Activated naive CD8-positive, alpha-beta T cell treated with anti-CD3 and anti-CD28 coated beads, Interleukin-2, amount 10 ng/mL, durations not matched to agents 7 days and 5 days (primary cell): Measurements from ENCODE around the gene CDCA7L. TPM values are rescaled to one million over a fixed set of nuclear protein-coding genes. Genes with fewer than 3 reads are reported as not detected.

ENCODE experiments used
- ATAC-seq: fragments of 150-1000 bp; cut with Tn5 transposase; one replicate; pipeline ENCODE4 v1.10.0; 2021; ENCODE audit warnings: low read depth, moderate library complexity
- POLR2A ChIA-PET: fragments of 350-600 bp; sonication (Branson Sonifier 250); formaldehyde crosslinking; loops from one replicate; lab custom pipeline; 2021; ENCODE audit warnings: antibody characterized with exemption; lab: Charles Lee
- DNase-seq: peaks from one replicate; pipeline ENCODE4 v3.0.0; 2021
- H3K27ac Mint-ChIP-seq: one replicate; pipeline ENCODE4 v1.8.0; 2022; ENCODE audit warnings: mild to moderate bottlenecking, mixed read lengths
- H3K27me3 Mint-ChIP-seq: one replicate; pipeline ENCODE4 v1.8.0; 2022; ENCODE audit warnings: mild to moderate bottlenecking, moderate library complexity, mixed read lengths
- H3K36me3 Mint-ChIP-seq: one replicate; pipeline ENCODE4 v1.8.0; 2021; ENCODE audit warnings: mild to moderate bottlenecking, mixed read lengths
- H3K4me1 Mint-ChIP-seq: one replicate; pipeline ENCODE4 v1.8.0; 2021; ENCODE audit warnings: mixed read lengths
- H3K4me3 Mint-ChIP-seq: one replicate; pipeline ENCODE4 v1.8.0; 2022; ENCODE audit warnings: mild to moderate bottlenecking, moderate library complexity, mixed read lengths
- H3K9me3 Mint-ChIP-seq: one replicate; pipeline ENCODE4 v1.8.0; 2021; ENCODE audit warnings: mixed read lengths
- total RNA-seq, 2 experiments: library from RNA; stranded (reverse); gene quantifications; one replicate each; pipeline ENCODE4 v1.2.3, GENCODE V29; 2021

Gene CDCA7L
- total RNA-seq, 2 experiments from 2014 or later: 51.9 to 60.7 TPM

- H3K36me3 Mint-ChIP-seq: peaks cover 36% of the 10 kb centered on the region
- no peaks in the 10 kb centered on the region for H3K9me3 Mint-ChIP-seq
- H3K4me1 Mint-ChIP-seq: no peaks in the 10 kb centered on the region
- no peak for ATAC-seq
- peak overlapping the region; percentile 30 for H3K27ac Mint-ChIP-seq
- POLR2A ChIA-PET: interaction anchor here (0.9 kb wide), 1 partner anchor 69 kb away, joined by 3 read pairs; no protein-coding TSS in a partner anchor
- H3K4me3 Mint-ChIP-seq: no peak overlapping the region
- no peak for DNase-seq
- no peaks in the 10 kb centered on the region for H3K27me3 Mint-ChIP-seq
Measured at GRCh38 chr7:21912931-21913780, 32.5 kb downstream of the CDCA7L start.

- Mint-ChIP-seq H3K4me1 (no peaks in the 10 kb centered on the region), H3K27ac (no peak overlapping the region), H3K9me3 (no peaks in the 10 kb centered on the region), H3K27me3 (no peaks in the 10 kb centered on the region), H3K4me3 (no peak overlapping the region), H3K36me3 (peaks cover 42% of the 10 kb centered on the region)
- DNase-seq (no peak), ATAC-seq (no peak)
- POLR2A ChIA-PET: interaction anchor here (0.9 kb wide), 1 partner anchor 70 kb away, joined by 3 read pairs; no protein-coding TSS in a partner anchor
Measured at GRCh38 chr7:21912305-21912704, 33.4 kb downstream of the CDCA7L start.

GRCh38 chr7:21911341-21911875, 34.3 kb downstream of the CDCA7L start:
- ATAC-seq: no peak
- POLR2A ChIA-PET: no interaction called here
- peaks cover 39% of the 10 kb centered on the region for H3K36me3 Mint-ChIP-seq
- DNase-seq: no peak
- no peaks in the 10 kb centered on the region for H3K4me1 Mint-ChIP-seq
- H3K27ac Mint-ChIP-seq: no peak overlapping the region
- no peaks in the 10 kb centered on the region for H3K9me3 Mint-ChIP-seq
- H3K4me3 Mint-ChIP-seq: no peak overlapping the region
- no peaks in the 10 kb centered on the region for H3K27me3 Mint-ChIP-seq

GRCh38 chr7:21910253-21910652, 35.4 kb downstream of the CDCA7L start:
- ATAC-seq (no peak), DNase-seq (no peak)
- H3K27ac Mint-ChIP-seq: no peak overlapping the region
- H3K27me3 Mint-ChIP-seq: no peaks in the 10 kb centered on the region
- POLR2A ChIA-PET: no interaction called here
- no peaks in the 10 kb centered on the region for H3K9me3 Mint-ChIP-seq
- no peak overlapping the region for H3K4me3 Mint-ChIP-seq
- H3K4me1 Mint-ChIP-seq: no peaks in the 10 kb centered on the region
- peaks cover 40% of the 10 kb centered on the region for H3K36me3 Mint-ChIP-seq

GRCh38 chr7:21908746-21909145, 37.0 kb downstream of the CDCA7L start:
- Mint-ChIP-seq H3K4me3 (no peak overlapping the region), H3K36me3 (peaks cover 37% of the 10 kb centered on the region), H3K27me3 (no peaks in the 10 kb centered on the region), H3K4me1 (no peaks in the 10 kb centered on the region), H3K9me3 (no peaks in the 10 kb centered on the region), H3K27ac (no peak overlapping the region)
- ATAC-seq (no peak), DNase-seq (no peak)
- POLR2A ChIA-PET: no interaction called here

GRCh38 chr7:21903020-21903786, 42.5 kb downstream of the CDCA7L start:
- Mint-ChIP-seq H3K9me3 (no peaks in the 10 kb centered on the region), H3K36me3 (peaks cover 53% of the 10 kb centered on the region), H3K4me1 (peaks cover 8% of the 10 kb centered on the region), H3K4me3 (no peak overlapping the region), H3K27ac (no peak overlapping the region), H3K27me3 (no peaks in the 10 kb centered on the region)
- POLR2A ChIA-PET: no interaction called here
- DNase-seq (no peak), ATAC-seq (no peak)

- Mint-ChIP-seq H3K9me3 (no peaks in the 10 kb centered on the region), H3K27ac (no peak overlapping the region), H3K36me3 (peaks cover 53% of the 10 kb centered on the region), H3K4me1 (peaks cover 15% of the 10 kb centered on the region), H3K27me3 (no peaks in the 10 kb centered on the region), H3K4me3 (no peak overlapping the region)
- no peak for DNase-seq
- ATAC-seq: no peak
- POLR2A ChIA-PET: no interaction called here
Measured at GRCh38 chr7:21902240-21902639, 43.5 kb downstream of the CDCA7L start.

GRCh38 chr7:21898265-21898930, 47.3 kb downstream of the CDCA7L start:
- Mint-ChIP-seq H3K27ac (peak overlapping the region; percentile 97), H3K4me3 (peak overlapping the region; percentile 85), H3K27me3 (no peaks in the 10 kb centered on the region), H3K36me3 (peaks cover 45% of the 10 kb centered on the region), H3K4me1 (peaks cover 18% of the 10 kb centered on the region), H3K9me3 (no peaks in the 10 kb centered on the region)
- POLR2A ChIA-PET: interaction anchor here (3.1 kb wide), 1 partner anchor 47 kb away, joined by 17 read pairs; the partner anchor contains the start of gene CDCA7L
- DNase-seq: peak; percentile 31
- peak; percentile 89 for ATAC-seq

GRCh38 chr7:21893401-21893800, 52.3 kb downstream of the CDCA7L start:
- Mint-ChIP-seq H3K4me3 (no peak overlapping the region), H3K27ac (no peak overlapping the region), H3K9me3 (no peaks in the 10 kb centered on the region), H3K4me1 (peaks cover 12% of the 10 kb centered on the region), H3K36me3 (peaks cover 23% of the 10 kb centered on the region), H3K27me3 (no peaks in the 10 kb centered on the region)
- no peak for DNase-seq
- ATAC-seq: no peak
- POLR2A ChIA-PET: no interaction called here

- H3K9me3 Mint-ChIP-seq: no peaks in the 10 kb centered on the region
- no peak overlapping the region for H3K4me3 Mint-ChIP-seq
- no peak for DNase-seq
- POLR2A ChIA-PET: no interaction called here
- H3K27me3 Mint-ChIP-seq: no peaks in the 10 kb centered on the region
- peaks cover 17% of the 10 kb centered on the region for H3K36me3 Mint-ChIP-seq
- no peak for ATAC-seq
- H3K4me1 Mint-ChIP-seq: no peaks in the 10 kb centered on the region
- no peak overlapping the region for H3K27ac Mint-ChIP-seq
Measured at GRCh38 chr7:21891291-21891690, 54.4 kb downstream of the CDCA7L start.

GRCh38 chr7:21887779-21888178, 57.9 kb downstream of the CDCA7L start:
- Mint-ChIP-seq H3K36me3 (peaks cover 4% of the 10 kb centered on the region), H3K9me3 (no peaks in the 10 kb centered on the region), H3K4me1 (no peaks in the 10 kb centered on the region), H3K4me3 (no peak overlapping the region), H3K27me3 (no peaks in the 10 kb centered on the region), H3K27ac (no peak overlapping the region)
- ATAC-seq (no peak), DNase-seq (no peak)
- POLR2A ChIA-PET: no interaction called here

GRCh38 chr7:21887353-21887752, 58.3 kb downstream of the CDCA7L start:
- Mint-ChIP-seq H3K36me3 (peaks cover 4% of the 10 kb centered on the region), H3K4me3 (no peak overlapping the region), H3K27me3 (no peaks in the 10 kb centered on the region), H3K4me1 (no peaks in the 10 kb centered on the region), H3K27ac (no peak overlapping the region), H3K9me3 (no peaks in the 10 kb centered on the region)
- DNase-seq (no peak), ATAC-seq (no peak)
- POLR2A ChIA-PET: no interaction called here

- Mint-ChIP-seq H3K4me3 (no peak overlapping the region), H3K27me3 (no peaks in the 10 kb centered on the region), H3K4me1 (no peaks in the 10 kb centered on the region), H3K9me3 (no peaks in the 10 kb centered on the region), H3K36me3 (peaks cover 4% of the 10 kb centered on the region), H3K27ac (no peak overlapping the region)
- DNase-seq: no peak
- POLR2A ChIA-PET: no interaction called here
- no peak for ATAC-seq
Measured at GRCh38 chr7:21886396-21886795, 59.3 kb downstream of the CDCA7L start.
